Hepatocyte (in vitro differentiated cells): ENCODE results near the gene LDLRAD3. TPM values are rescaled to one million over a fixed set of nuclear protein-coding genes. Genes with fewer than 3 reads are reported as not detected.

Experiments used
- DNase-seq: peaks from one replicate; pipeline ENCODE4 v3.0.0-alpha.2; 2016; ENCODE audit warnings: low spot score
- H2AFZ ChIP-seq: fragments of 200-600 bp; sonication (generic); 2 replicates; pipeline ENCODE4 v1.6.0; 2016; ENCODE audit warnings: antibody characterized with exemption, mild to moderate bottlenecking
- H3K27ac ChIP-seq: fragments of 200-600 bp; sonication (generic); 2 replicates; pipeline ENCODE4 v1.5.1; 2016; ENCODE audit warnings: mild to moderate bottlenecking
- H3K27me3 ChIP-seq: fragments of 200-600 bp; sonication (generic); 2 replicates; pipeline ENCODE4 v1.6.1; 2016
- H3K36me3 ChIP-seq: fragments of 200-600 bp; sonication (generic); replicated peaks from 2 replicates; pipeline ENCODE4 v1.5.1; 2016; ENCODE audit warnings: low read depth; ENCODE audit not compliant: insufficient read depth
- H3K4me1 ChIP-seq: fragments of 200-600 bp; sonication (generic); 2 replicates; pipeline ENCODE4 v1.5.1; 2016; ENCODE audit warnings: mild to moderate bottlenecking, moderate library complexity; ENCODE audit not compliant: insufficient read depth
- H3K4me2 ChIP-seq: fragments of 200-600 bp; sonication (generic); 2 replicates; pipeline ENCODE4 v1.6.0; 2016
- H3K4me3 ChIP-seq: fragments of 200-600 bp; sonication (generic); 2 replicates; pipeline ENCODE4 v1.5.1; 2016; ENCODE audit warnings: mild to moderate bottlenecking
- H3K79me2 ChIP-seq: fragments of 200-600 bp; sonication (generic); 2 replicates; pipeline ENCODE4 v1.6.0; 2017; ENCODE audit warnings: mild to moderate bottlenecking
- H3K9me2 ChIP-seq: fragments of 200-600 bp; sonication (generic); replicated peaks from 2 replicates; pipeline ENCODE4 v1.6.0; 2017; ENCODE audit warnings: mild to moderate bottlenecking; ENCODE audit not compliant: insufficient read depth
- H3K9me3 ChIP-seq: fragments of 200-600 bp; sonication (generic); 2 replicates; pipeline ENCODE4 v1.5.1; 2016; ENCODE audit warnings: low read depth, mild to moderate bottlenecking
- H4K20me1 ChIP-seq: fragments of 200-600 bp; sonication (generic); 2 replicates; pipeline ENCODE4 v1.6.0; 2016; ENCODE audit warnings: mild to moderate bottlenecking; ENCODE audit not compliant: insufficient read depth, poor library complexity, severe bottlenecking
- CTCF ChIP-seq: fragments of 200-600 bp; sonication (generic); IDR thresholded peaks from 2 replicates; pipeline ENCODE4 v1.5.1; 2016; ENCODE audit warnings: antibody characterized with exemption, mild to moderate bottlenecking; ENCODE audit not compliant: poor library complexity
- EZH2 ChIP-seq: fragments of 200-600 bp; sonication (generic); IDR thresholded peaks from 2 replicates; pipeline ENCODE4 v1.6.1; 2016; ENCODE audit warnings: antibody characterized with exemption, mild to moderate bottlenecking, borderline replicate concordance
- EZH2phosphoT487 ChIP-seq: fragments of 200-600 bp; sonication (generic); IDR thresholded peaks from one replicate; pipeline ENCODE4 v1.6.1; 2018; ENCODE audit warnings: antibody characterized with exemption, mild to moderate bottlenecking, low read depth, moderate library complexity; ENCODE audit not compliant: unreplicated experiment, severe bottlenecking
- WGBS: methylation state at CpG from one replicate; pipeline ENCODE4 v1.1.6; 2016; ENCODE audit warnings: low lambda C conversion rate; ENCODE audit errors: missing lambda C conversion rate; 5-methylcytosine and 5-hydroxymethylcytosine counted together
- polyA plus RNA-seq: library from polyadenylated mRNA; unstranded; fragments of >200 nt; fragmentation: Nextera tagmentation; extraction: Ambion mirVana; gene quantifications from 2 replicates; pipeline ENCODE4 v1.2.1, GENCODE V29; 2016
- total RNA-seq: library from RNA; depleted of rRNA; stranded (reverse); fragments of >200 nt; gene quantifications from 2 replicates; pipeline ENCODE4 v1.2.3, GENCODE V29; 2014

Gene LDLRAD3
- total and polyA plus RNA-seq, 2 experiments from 2014 or later, result 12.2 TPM

GRCh38 chr11:35934981-35935380, 8.9 kb upstream of the LDLRAD3 start:
- 88% methylated on average over 4 of the region's 4 CpGs for WGBS

GRCh38 chr11:35935390-35935789, 8.5 kb upstream of the LDLRAD3 start:
- Histone ChIP-seq H3K36me3 (no peaks in the 10 kb centered on the region), H3K9me2 (no peaks in the 10 kb centered on the region), H3K79me2 (no peaks in the 10 kb centered on the region), H4K20me1 (no peaks in the 10 kb centered on the region), H3K27me3 (no peaks in the 10 kb centered on the region), H3K9me3 (no peaks in the 10 kb centered on the region), H3K27ac (no peak overlapping the region), H3K4me3 (no peak overlapping the region), H2AFZ (no peak overlapping the region), H3K4me1 (no peaks in the 10 kb centered on the region), H3K4me2 (no peak overlapping the region)
- 93% methylated on average over 1 of the region's 1 CpG for WGBS
- TF ChIP-seq CTCF, result no peak
- no peak for TF ChIP-seq EZH2phosphoT487
- TF ChIP-seq EZH2, result no peak
- DNase-seq, result no peak

More at GRCh38 chr11:35934981-35935380, 8.9 kb upstream of the LDLRAD3 start:
- Histone ChIP-seq H3K4me2 (no peak overlapping the region), H3K27me3 (no peaks in the 10 kb centered on the region), H3K27ac (no peak overlapping the region), H3K9me3 (no peaks in the 10 kb centered on the region), H3K4me1 (no peaks in the 10 kb centered on the region), H3K79me2 (no peaks in the 10 kb centered on the region), H3K36me3 (no peaks in the 10 kb centered on the region), H3K4me3 (no peak overlapping the region), H2AFZ (no peak overlapping the region), H3K9me2 (no peaks in the 10 kb centered on the region), H4K20me1 (no peaks in the 10 kb centered on the region)
- TF ChIP-seq CTCF, result no peak
- no peak for TF ChIP-seq EZH2
- TF ChIP-seq EZH2phosphoT487, result no peak
- DNase-seq, result no peak

GRCh38 chr11:35937111-35937510, 6.8 kb upstream of the LDLRAD3 start:
- Histone ChIP-seq H3K4me2 (no peak overlapping the region), H3K36me3 (no peaks in the 10 kb centered on the region), H3K27me3 (no peaks in the 10 kb centered on the region), H2AFZ (no peak overlapping the region), H3K4me3 (no peak overlapping the region), H3K9me2 (no peaks in the 10 kb centered on the region), H3K27ac (no peak overlapping the region), H3K79me2 (no peaks in the 10 kb centered on the region), H3K9me3 (no peaks in the 10 kb centered on the region), H4K20me1 (no peaks in the 10 kb centered on the region), H3K4me1 (no peaks in the 10 kb centered on the region)
- 59% methylated on average over 3 of the region's 3 CpGs for WGBS
- TF ChIP-seq EZH2, result no peak
- TF ChIP-seq EZH2phosphoT487, result no peak
- TF ChIP-seq CTCF, result no peak
- DNase-seq, result no peak

GRCh38 chr11:35937700-35938099, 6.2 kb upstream of the LDLRAD3 start:
- Histone ChIP-seq H4K20me1 (no peaks in the 10 kb centered on the region), H3K9me2 (no peaks in the 10 kb centered on the region), H3K4me1 (no peaks in the 10 kb centered on the region), H3K27me3 (no peaks in the 10 kb centered on the region), H3K9me3 (no peaks in the 10 kb centered on the region), H3K36me3 (no peaks in the 10 kb centered on the region), H2AFZ (no peak overlapping the region), H3K4me3 (no peak overlapping the region), H3K27ac (no peak overlapping the region), H3K4me2 (no peak overlapping the region), H3K79me2 (no peaks in the 10 kb centered on the region)
- 73% methylated on average over 6 of the region's 6 CpGs for WGBS
- no peak for TF ChIP-seq CTCF
- DNase-seq, result no peak
